Measurements from ENCODE around the gene CDK16.

Gene CDK16
- 49.2 to 52.5 reads per million in 2 donors for total RNA-seq

DNA sequence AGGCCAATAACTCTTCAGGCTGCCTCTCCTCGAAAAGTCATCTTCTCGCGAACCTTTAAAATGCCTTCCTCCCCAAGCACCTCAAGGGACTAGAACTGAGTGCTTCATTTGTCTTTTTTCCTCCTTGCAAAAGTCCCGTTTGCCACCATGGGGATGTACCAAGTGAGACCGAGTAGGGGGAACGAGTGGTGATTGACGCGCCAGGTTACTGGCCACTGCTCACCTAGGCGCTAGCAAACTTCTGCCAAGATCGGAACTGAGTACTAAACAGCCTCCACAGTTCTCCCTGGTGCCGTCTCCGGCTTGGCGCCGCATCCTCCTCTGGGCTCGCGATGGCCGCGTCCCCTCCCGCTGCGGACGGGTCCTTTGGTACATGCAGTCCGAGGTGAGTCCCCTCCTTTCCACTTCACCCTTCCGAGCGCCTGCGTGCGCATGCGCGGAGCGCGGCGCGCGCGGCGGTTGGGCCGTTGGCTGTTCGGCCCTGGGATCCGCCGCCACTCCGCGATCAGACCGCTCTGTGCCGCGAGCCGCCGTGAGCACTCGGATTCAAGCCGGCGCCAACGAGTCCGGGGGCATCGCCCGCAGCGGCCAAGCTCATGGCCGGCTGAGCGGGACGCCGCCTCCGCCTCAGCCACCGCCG lies at the start of gene CDK16:
Gene CDK16 (plus strand): TSS at position 402 of the 640 bp plus-strand sequence. CDS start 4,877 bp downstream, outside the sequence.
- DNase-seq, result peak; percentile 75

- no peak for DNase-seq
Observed at GRCh38 chrX:47169273-47169672, 49.2 kb upstream of the CDK16 start.

- DNase-seq, result no peak
Observed at GRCh38 chrX:47169726-47170515, 48.6 kb upstream of the CDK16 start.

GRCh38 chrX:47170861-47171692 lies 47.4 kb upstream of the CDK16 start:
- no peak for DNase-seq

GRCh38 chrX:47171996-47172395 lies 46.5 kb upstream of the CDK16 start:
- DNase-seq, result no peak

DNA sequence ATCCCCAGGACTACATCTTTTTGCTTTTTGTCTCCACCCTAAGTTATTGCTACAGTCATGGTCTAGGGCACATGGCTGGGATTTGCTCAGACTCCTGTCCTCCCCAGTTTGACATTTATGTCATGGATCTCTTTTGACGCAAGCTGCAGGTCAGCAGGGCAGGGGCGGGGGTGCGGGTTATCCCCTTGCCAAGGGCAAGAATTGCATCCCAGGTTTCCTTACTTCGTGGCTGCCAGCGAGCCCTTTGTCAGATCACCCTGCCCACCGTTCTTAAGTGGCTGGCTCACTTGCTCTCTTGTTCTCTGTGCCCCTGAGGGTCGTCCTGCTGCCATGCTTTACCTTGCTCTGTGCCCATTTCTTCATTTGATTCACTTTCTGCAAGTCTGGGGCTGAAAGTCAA lies 45.9 kb upstream of the CDK16 start:
- no peak for DNase-seq

GRCh38 chrX:47172971-47173792 lies 45.3 kb upstream of the CDK16 start:
- no peak for DNase-seq

DNA sequence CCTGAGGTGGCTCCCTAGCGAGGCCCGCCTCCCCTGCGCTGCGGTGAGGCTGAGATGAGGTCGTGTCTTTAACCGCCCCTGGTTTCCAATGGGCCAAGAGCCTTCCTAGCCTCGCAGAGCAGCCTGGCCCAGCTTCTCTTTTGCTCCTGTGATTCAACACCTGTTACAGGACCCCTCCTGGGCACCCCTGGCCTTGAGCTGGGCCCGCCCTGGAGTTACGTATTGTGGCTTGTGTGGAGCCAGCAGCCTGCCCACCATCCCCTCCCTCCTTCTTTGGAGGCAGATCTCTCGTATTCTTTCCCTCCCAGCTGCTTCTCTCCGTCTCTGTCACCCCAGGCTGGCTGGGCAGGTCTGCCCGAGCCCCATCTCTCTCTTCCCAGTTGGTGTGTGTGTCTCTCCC lies 44.1 kb upstream of the CDK16 start:
- no peak for DNase-seq

DNA sequence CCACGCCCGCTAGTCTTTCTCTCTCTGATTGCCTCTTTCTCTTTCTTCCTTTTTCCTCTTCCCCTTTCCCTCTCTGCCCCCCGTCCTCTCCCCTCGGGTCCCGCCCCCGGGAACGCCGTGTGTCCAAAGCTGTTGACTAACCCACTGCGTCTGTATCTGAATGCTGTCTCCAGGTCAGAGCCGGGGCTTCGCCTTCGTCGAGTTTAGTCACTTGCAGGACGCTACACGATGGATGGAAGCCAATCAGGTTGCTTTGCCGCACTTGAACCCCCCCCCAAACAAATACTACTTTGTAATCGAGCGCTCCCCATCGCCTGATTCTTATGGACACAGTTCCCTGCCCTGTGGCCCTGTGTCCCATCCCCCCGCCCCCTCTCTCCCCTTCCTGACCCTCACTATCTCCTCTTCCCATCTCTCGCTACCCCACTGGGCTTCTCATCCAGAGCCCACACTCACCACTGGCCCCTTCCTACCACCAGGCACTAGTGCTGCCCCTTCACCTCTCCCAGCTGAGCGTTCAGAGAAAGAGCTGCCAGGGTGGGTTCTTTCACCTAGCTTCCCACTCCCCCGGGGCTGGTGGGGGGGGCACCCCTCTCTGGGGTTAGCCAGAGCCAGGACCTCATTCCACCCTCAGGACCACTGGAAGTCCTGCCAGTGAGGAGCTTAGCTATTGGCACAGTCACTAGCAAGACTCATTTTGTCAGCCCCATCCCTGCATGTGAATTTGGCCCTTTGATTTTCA lies 43.5 kb upstream of the CDK16 start:
- no peak for DNase-seq

DNA sequence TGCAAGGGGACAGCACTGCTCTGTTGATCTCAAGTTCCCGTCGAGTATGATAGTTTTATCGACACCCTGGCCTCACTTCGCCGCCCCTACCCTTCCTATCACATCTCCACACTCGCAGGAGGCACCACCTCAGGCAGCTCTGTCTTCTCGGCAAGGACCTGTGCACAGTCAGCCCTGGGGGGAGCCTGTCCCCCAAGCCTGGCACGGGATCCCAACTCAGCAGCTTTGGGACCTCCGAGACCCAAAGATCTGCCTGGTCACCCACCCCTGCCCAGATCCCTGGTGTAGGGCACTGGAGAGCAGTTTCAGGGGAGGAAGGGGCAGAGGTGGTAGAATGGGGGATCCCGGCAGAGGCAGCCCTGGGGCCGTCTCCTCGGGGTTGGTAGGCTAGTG lies 42.9 kb upstream of the CDK16 start:
- no peak for DNase-seq

DNA sequence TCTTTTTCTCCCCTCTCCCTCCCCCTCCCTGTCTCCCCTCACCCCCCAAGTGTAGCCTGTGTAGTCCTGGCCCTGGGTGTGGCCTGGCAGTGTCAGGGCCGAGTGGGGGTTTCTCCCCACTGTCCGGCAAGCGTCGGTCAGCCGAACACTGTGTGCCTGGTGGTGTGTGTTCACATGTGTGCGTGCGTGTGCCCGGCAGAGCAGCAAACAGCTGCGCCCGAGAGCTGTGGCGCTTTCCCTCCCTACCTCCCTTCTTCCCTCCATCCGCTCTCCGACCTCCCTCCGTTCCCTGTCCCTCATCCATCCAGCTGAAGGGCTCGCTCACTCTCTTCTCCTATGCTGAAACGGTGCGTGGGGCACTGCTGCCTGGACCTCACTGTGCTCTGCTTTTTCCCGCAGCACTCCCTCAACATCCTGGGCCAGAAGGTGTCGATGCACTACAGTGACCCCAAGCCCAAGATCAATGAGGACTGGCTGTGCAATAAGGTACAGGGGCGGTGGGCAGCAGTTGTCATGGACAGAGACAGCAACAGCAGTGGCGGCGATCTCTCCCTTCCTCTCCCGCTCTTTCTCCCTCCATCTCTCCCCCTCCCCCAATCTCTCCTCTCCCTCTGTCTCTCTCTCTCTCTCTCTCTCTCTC lies 42.3 kb upstream of the CDK16 start:
- DNase-seq, result no peak

DNA sequence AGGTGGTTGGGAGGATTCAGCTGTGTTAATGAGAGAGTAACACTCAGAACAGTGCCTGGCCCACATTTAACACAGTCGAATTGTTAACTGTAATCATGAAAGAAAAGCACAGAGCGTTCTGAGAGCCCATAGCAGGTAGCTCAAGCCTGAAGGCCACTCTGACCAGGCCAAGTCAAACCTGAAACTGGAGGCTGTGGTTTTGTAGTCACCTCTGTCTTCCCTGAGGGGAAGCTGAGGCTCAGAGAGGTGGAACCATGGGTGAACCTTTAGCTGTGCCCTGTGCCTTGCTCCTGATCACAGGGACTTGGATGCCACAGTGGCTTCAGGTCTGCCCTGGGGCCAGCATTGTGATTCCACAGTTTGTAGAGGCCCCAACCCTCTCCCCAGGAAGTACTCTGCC lies 41.4 kb upstream of the CDK16 start:
- DNase-seq, result no peak

GRCh38 chrX:47178337-47178736 lies 40.1 kb upstream of the CDK16 start:
- DNase-seq, result no peak

- no peak for DNase-seq
Observed at GRCh38 chrX:47179221-47179927, 39.1 kb upstream of the CDK16 start.

DNA sequence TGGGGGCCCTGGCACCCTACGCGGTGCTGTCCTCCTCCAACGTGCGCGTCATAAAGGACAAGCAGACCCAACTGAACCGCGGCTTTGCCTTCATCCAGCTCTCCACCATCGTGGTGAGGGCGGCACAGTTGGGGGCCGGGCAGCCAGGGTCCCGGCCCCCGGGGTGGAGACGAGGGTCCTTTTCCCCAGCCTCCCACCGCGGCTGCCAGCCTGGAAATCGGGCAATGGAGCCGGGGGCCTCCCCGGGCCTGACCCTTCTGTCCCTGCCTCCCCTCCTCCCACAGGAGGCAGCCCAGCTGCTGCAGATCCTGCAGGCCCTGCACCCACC lies 38.6 kb upstream of the CDK16 start:
- no peak for DNase-seq

GRCh38 chrX:47180346-47180745 lies 38.1 kb upstream of the CDK16 start:
- DNase-seq, result no peak

- no peak for DNase-seq
Observed at GRCh38 chrX:47181301-47181700, 37.2 kb upstream of the CDK16 start.

GRCh38 chrX:47182106-47182700 lies 36.3 kb upstream of the CDK16 start:
- DNase-seq, result no peak

GRCh38 chrX:47184486-47184885 lies 34.0 kb upstream of the CDK16 start:
- DNase-seq, result no peak

DNA sequence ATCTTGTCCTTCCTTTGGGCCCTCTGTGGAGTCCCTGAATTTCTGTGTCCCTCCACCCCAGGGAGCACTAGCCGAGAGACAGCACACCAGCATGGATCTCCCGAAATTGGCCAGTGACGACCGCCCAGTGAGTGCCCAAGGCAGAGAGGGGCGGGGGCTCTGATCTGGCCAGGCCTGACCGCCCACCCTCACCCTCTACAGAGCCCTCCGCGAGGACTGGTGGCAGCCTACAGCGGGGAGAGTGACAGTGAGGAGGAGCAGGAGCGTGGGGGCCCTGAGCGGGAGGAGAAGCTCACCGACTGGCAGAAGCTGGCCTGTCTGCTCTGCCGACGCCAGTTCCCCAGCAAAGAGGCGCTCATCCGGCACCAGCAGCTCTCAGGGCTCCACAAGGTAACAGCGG lies 33.2 kb upstream of the CDK16 start:
- no peak for DNase-seq

Data from activated gamma-delta T cell (primary cell).